Astrocyte (in vitro differentiated cells and primary cell): ENCODE data around the gene STXBP5.

ENCODE experiments used
- EZH2 ChIP-seq: IDR thresholded peaks from 2 replicates; pipeline ENCODE4 v1.6.1; 2012; ENCODE audit warnings: mild to moderate bottlenecking, low read length, inconsistent platforms; ENCODE audit not compliant: insufficient read depth
- TF ChIP-seq, protein P1 (sequence below): IDR thresholded peaks from 2 replicates; pipeline ENCODE4 v1.5.1; 2011; ENCODE audit warnings: low read depth, mild to moderate bottlenecking, inconsistent platforms, low read length, moderate library complexity; ENCODE audit not compliant: insufficient read depth

DNA sequence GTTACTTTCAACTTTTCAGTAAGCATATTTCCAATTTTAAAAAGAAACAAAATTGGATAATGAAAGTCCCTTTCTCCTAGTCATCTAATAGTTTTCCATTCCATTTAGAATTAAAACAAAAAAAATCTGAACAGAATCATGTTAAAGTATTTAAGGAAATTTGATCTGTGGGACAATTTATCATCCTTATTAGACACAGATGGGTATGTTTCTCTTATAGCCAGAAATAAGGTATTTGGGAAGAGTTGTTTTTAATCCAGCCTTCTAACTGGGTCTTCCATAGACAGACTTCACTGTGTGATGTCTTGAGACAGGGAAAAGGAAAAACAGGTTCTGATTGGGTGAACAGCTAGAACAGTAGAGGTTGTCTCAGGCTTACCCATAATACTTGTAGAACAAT, 39.5 kb upstream of the STXBP5 start:
- TF ChIP-seq, protein P1, sequence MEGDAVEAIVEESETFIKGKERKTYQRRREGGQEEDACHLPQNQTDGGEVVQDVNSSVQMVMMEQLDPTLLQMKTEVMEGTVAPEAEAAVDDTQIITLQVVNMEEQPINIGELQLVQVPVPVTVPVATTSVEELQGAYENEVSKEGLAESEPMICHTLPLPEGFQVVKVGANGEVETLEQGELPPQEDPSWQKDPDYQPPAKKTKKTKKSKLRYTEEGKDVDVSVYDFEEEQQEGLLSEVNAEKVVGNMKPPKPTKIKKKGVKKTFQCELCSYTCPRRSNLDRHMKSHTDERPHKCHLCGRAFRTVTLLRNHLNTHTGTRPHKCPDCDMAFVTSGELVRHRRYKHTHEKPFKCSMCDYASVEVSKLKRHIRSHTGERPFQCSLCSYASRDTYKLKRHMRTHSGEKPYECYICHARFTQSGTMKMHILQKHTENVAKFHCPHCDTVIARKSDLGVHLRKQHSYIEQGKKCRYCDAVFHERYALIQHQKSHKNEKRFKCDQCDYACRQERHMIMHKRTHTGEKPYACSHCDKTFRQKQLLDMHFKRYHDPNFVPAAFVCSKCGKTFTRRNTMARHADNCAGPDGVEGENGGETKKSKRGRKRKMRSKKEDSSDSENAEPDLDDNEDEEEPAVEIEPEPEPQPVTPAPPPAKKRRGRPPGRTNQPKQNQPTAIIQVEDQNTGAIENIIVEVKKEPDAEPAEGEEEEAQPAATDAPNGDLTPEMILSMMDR = no peak
- TF ChIP-seq EZH2 = no peak
